ENCODE measurements around the gene CACNA2D2.

DNA sequence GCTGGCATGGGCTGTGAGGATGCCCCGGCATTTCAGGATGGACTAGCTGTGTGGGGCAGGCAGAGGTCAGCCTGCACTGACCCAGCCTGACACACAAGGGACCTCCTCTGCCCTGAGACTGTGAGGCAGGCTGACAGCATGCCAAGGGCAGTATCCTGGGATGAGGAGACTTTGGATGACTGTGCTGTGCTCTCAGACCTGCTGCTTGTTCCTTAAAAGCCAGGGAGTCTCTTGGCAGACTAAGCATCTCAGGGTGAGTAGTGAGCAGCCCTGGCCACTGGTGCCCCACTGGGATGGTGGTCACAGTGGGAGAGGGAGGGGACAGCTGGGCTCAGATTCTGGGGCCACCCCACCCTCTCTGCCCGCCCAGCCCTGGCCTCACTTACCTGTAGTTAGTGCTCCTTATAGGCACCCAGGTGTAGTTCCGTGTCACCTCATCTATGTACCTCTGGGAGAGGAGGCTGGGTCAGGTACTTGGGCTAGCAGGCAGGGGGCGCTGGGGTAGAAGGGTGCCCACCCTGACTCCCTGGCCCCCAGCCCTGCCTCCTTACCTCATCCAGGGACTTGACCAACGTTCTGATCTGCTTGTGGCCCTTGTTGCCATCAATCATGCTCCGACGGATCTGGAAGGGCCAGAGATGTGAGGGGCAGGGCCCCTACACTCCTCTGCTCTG lies 128.0 kb downstream of the CACNA2D2 start:
- TF ChIP-seq, protein P1, sequence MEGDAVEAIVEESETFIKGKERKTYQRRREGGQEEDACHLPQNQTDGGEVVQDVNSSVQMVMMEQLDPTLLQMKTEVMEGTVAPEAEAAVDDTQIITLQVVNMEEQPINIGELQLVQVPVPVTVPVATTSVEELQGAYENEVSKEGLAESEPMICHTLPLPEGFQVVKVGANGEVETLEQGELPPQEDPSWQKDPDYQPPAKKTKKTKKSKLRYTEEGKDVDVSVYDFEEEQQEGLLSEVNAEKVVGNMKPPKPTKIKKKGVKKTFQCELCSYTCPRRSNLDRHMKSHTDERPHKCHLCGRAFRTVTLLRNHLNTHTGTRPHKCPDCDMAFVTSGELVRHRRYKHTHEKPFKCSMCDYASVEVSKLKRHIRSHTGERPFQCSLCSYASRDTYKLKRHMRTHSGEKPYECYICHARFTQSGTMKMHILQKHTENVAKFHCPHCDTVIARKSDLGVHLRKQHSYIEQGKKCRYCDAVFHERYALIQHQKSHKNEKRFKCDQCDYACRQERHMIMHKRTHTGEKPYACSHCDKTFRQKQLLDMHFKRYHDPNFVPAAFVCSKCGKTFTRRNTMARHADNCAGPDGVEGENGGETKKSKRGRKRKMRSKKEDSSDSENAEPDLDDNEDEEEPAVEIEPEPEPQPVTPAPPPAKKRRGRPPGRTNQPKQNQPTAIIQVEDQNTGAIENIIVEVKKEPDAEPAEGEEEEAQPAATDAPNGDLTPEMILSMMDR (IDR thresholded peaks at IDR 0.05), result peak; percentile 48
- TF ChIP-seq EZH2 (IDR thresholded peaks at IDR 0.05), result no peak

Data from neural progenitor cell (in vitro differentiated cells).